B cell (primary cell): ENCODE results near the gene EAPP. TPM values are rescaled to one million over a fixed set of nuclear protein-coding genes. Genes with fewer than 3 reads are reported as not detected.

Source experiments
- ATAC-seq: fragments of 200-7000 bp; cut with Tn5 transposase; one replicate; pipeline ENCODE4 v1.10.0; 2021; ENCODE audit warnings: low read depth, mild to moderate bottlenecking, moderate number of reproducible peaks, moderate library complexity
- CTCF ChIA-PET: fragments of 350-600 bp; sonication (Branson Sonifier 250); formaldehyde crosslinking; loops from one replicate; lab custom pipeline; 2021; ENCODE audit warnings: antibody characterized with exemption, inconsistent platforms; lab: Charles Lee
- POLR2A ChIA-PET: fragments of 350-600 bp; sonication (Branson Sonifier 250); formaldehyde crosslinking; loops from one replicate; lab custom pipeline; 2021; ENCODE audit warnings: antibody characterized with exemption; lab: Charles Lee
- DNase-seq: peaks from one replicate; pipeline ENCODE4 v3.0.0; 2013
- H2AFZ ChIP-seq: 2 replicates; pipeline ENCODE4 v1.6.1; 2012; ENCODE audit warnings: mild to moderate bottlenecking, low read depth, low read length; ENCODE audit not compliant: insufficient read depth, poor library complexity, severe bottlenecking
- H3K27ac ChIP-seq, 2 donors: 1 replicate in 1 of 2; 2 replicates in 1 of 2; pipeline ENCODE4 v1.5.1; 2012 to 2013; ENCODE audit warnings: low read length in 2 of 2, mild to moderate bottlenecking in 2 of 2, moderate library complexity in 1 of 2
- H3K27me3 ChIP-seq, 4 experiments: fragments of 200-600 bp in 1 of 4; sonication (generic) in 1 of 4; replicated peaks in 1 of 4; 1 replicate in 2 of 4; 2 replicates in 2 of 4; pipeline versions ENCODE4 v1.6.1 to v1.7.0; 2013 to 2016; ENCODE audit warnings: low read length in 3 of 4, mild to moderate bottlenecking in 2 of 4, mixed read lengths in 1 of 4, moderate library complexity in 1 of 4; ENCODE audit not compliant: insufficient read depth in 4 of 4, control insufficient read depth in 3 of 4; ENCODE audit errors: control extremely low read depth in 1 of 4
- H3K36me3 ChIP-seq, 2 experiments: replicated peaks in 1 of 2; 1 replicate in 1 of 2; 2 replicates in 1 of 2; pipeline versions ENCODE4 v1.6.1 to v1.7.1; 2013; ENCODE audit warnings: low read length in 1 of 2; ENCODE audit not compliant: insufficient read depth in 2 of 2, control insufficient read depth in 1 of 2; ENCODE audit errors: control extremely low read depth in 1 of 2, extremely low read depth in 1 of 2
- H3K4me1 ChIP-seq, 2 donors: fragments of 200-600 bp in 1 of 2; sonication (generic) in 1 of 2; 1 replicate in 1 of 2; 2 replicates in 1 of 2; pipeline versions ENCODE4 v1.5.1 to v1.6.1; 2013 to 2017; ENCODE audit warnings: low read length in 2 of 2; ENCODE audit not compliant: control insufficient read depth in 2 of 2, insufficient read depth in 2 of 2
- H3K4me2 ChIP-seq: replicated peaks from 2 replicates; pipeline ENCODE3; 2012; ENCODE audit warnings: mild to moderate bottlenecking, low read depth, low read length; ENCODE audit not compliant: poor library complexity, severe bottlenecking
- H3K4me3 ChIP-seq, 5 experiments: fragments of 200-600 bp in 1 of 5; sonication (generic) in 1 of 5; 1 replicate in 3 of 5; 2 replicates in 2 of 5; pipeline versions ENCODE4 v1.5.1 to v1.7.0; 2011 to 2016; ENCODE audit warnings: low read length in 4 of 5, mild to moderate bottlenecking in 4 of 5, low read depth in 2 of 5, control low read depth in 1 of 5, moderate library complexity in 1 of 5; ENCODE audit not compliant: insufficient read depth in 1 of 5; ENCODE audit errors: control extremely low read depth in 1 of 5, extremely low read depth in 1 of 5
- H3K79me2 ChIP-seq: fragments of 200-600 bp; sonication (generic); one replicate; pipeline ENCODE4 v1.6.0; 2016; ENCODE audit warnings: low read length; ENCODE audit not compliant: control insufficient read depth, insufficient read depth
- H3K9ac ChIP-seq: fragments of 200-600 bp; sonication (generic); 2 replicates; pipeline ENCODE4 v1.6.1; 2017; ENCODE audit warnings: mild to moderate bottlenecking, low read length, moderate library complexity
- H3K9me3 ChIP-seq, 3 donors: one replicate each; pipeline versions ENCODE4 v1.6.1 to v1.7.1; 2013; ENCODE audit warnings: low read length in 2 of 3; ENCODE audit not compliant: control insufficient read depth in 2 of 3, insufficient read depth in 1 of 3; ENCODE audit errors: control extremely low read depth in 1 of 3
- H4K20me1 ChIP-seq: 2 replicates; pipeline ENCODE4 v1.6.0; 2012; ENCODE audit warnings: mild to moderate bottlenecking, low read length; ENCODE audit not compliant: insufficient read depth, control insufficient read depth, poor library complexity, severe bottlenecking
- H3K27ac Mint-ChIP-seq: one replicate; pipeline ENCODE4 v1.8.0; 2021; ENCODE audit warnings: mixed read lengths
- H3K27me3 Mint-ChIP-seq: one replicate; pipeline ENCODE4 v1.8.0; 2021; ENCODE audit warnings: mixed read lengths
- H3K4me1 Mint-ChIP-seq: one replicate; pipeline ENCODE4 v1.8.0; 2021; ENCODE audit warnings: mixed read lengths
- H3K4me3 Mint-ChIP-seq: one replicate; pipeline ENCODE4 v1.8.0; 2021; ENCODE audit warnings: mixed read lengths
- H3K9me3 Mint-ChIP-seq: one replicate; pipeline ENCODE4 v1.8.0; 2022; ENCODE audit warnings: mixed read lengths; ENCODE audit not compliant: insufficient read depth
- CTCF ChIP-seq: fragments of 200-600 bp; IDR thresholded peaks from one replicate; pipeline ENCODE4 v1.8.0; 2022; ENCODE audit warnings: antibody characterized with exemption, mild to moderate bottlenecking
- EZH2 ChIP-seq: IDR thresholded peaks from 2 replicates; pipeline ENCODE4 v1.6.1; 2012; ENCODE audit warnings: borderline replicate concordance, low read depth, mild to moderate bottlenecking, moderate library complexity, low read length; ENCODE audit not compliant: insufficient read depth, poor library complexity, severe bottlenecking
- WGBS: methylation state at CpG from one replicate; pipeline ENCODE4 v1.1.5; 2013; ENCODE audit warnings: missing lambda C conversion rate; ENCODE audit not compliant: insufficient coverage; 5-methylcytosine and 5-hydroxymethylcytosine counted together
- intact Hi-C: fragments of 100-400 bp; cut with micrococcal nuclease; formaldehyde crosslinking; loops from one replicate; pipeline ENCODE4 v1.10.0; 2022
- polyA plus RNA-seq: library from polyadenylated mRNA; depleted of rRNA; stranded (reverse); fragments of >200 nt; gene quantifications from 2 replicates; pipeline ENCODE4 v1.2.3, GENCODE V29; 2012
- total RNA-seq, 2 donors: library from RNA; stranded (reverse); fragments of 120-200 nt in 1 of 2; gene quantifications; 1 replicate in 1 of 2; 2 replicates in 1 of 2; pipeline versions ENCODE4 v1.2.3 to v1.2.4, GENCODE V29; 2013 to 2022

Gene EAPP
- total and polyA plus RNA-seq, 2 donors (not counting 1 experiment from before 2014, with no cell fraction given), result 36.2 to 58.0 TPM

- no peaks in the 10 kb centered on the region for H3K4me1 ChIP-seq
- no peak for ATAC-seq
- no peak for DNase-seq
- Mint-ChIP-seq H3K4me3 (no peak overlapping the region), H3K27me3 (no peaks in the 10 kb centered on the region), H3K9me3 (no peaks in the 10 kb centered on the region), H3K4me1 (no peaks in the 10 kb centered on the region), H3K27ac (no peak overlapping the region)
- no peak overlapping the region for H3K4me3 ChIP-seq
- H3K4me2 ChIP-seq, result no peak overlapping the region
- ChIA-PET CTCF (interaction anchor here (0.6 to 1.5 kb wide), 3 partner anchors 37 to 175 kb away, joined by 3 to 5 read pairs (median 4); no protein-coding TSS in a partner anchor), POLR2A (no interaction called here)
- no peaks in the 10 kb centered on the region for H3K36me3 ChIP-seq
- intact Hi-C loops, result loop anchor here (2.0 kb wide), 1 partner anchor 168 kb away; no protein-coding TSS in a partner anchor
- H3K9me3 ChIP-seq, result no peaks in the 10 kb centered on the region
- TF ChIP-seq CTCF (no peak), EZH2 (no peak)
- H3K9ac ChIP-seq, result no peak overlapping the region
- no peak overlapping the region for H2AFZ ChIP-seq
- no peaks in the 10 kb centered on the region for H4K20me1 ChIP-seq
- WGBS, result 86% methylated on average over 5 of the region's 6 CpGs
- no peak overlapping the region for H3K27ac ChIP-seq
- H3K79me2 ChIP-seq, result no peaks in the 10 kb centered on the region
- H3K27me3 ChIP-seq, result no peaks in the 10 kb centered on the region
Measured at GRCh38 chr14:34498684-34499412, 40.7 kb downstream of the EAPP start.
